Activated CD8-positive, alpha-beta T cell treated with anti-CD3 and anti-CD28 coated beads, Interleukin-2, amount 10 ng/mL, durations not matched to agents 7 days and 5 days (primary cell): Measurements from ENCODE around the gene FZD10. TPM values are rescaled to one million over a fixed set of nuclear protein-coding genes. Genes with fewer than 3 reads are reported as not detected.

Experiments used
- ATAC-seq: fragments of 150-1000 bp; cut with Tn5 transposase; one replicate; pipeline ENCODE4 v1.10.0; 2021; ENCODE audit warnings: moderate library complexity
- CTCF ChIA-PET: fragments of 350-600 bp; sonication (Branson Sonifier 250); formaldehyde crosslinking; loops from one replicate; lab custom pipeline; 2021; ENCODE audit warnings: antibody characterized with exemption; lab: Charles Lee
- POLR2A ChIA-PET: fragments of 350-600 bp; sonication (Branson Sonifier 250); formaldehyde crosslinking; loops from one replicate; lab custom pipeline; 2021; ENCODE audit warnings: antibody characterized with exemption; lab: Charles Lee
- DNase-seq: peaks from one replicate; pipeline ENCODE4 v3.0.0-alpha.2; 2020
- H3K27ac Mint-ChIP-seq: one replicate; pipeline ENCODE4 v1.8.0; 2021; ENCODE audit warnings: mild to moderate bottlenecking, mixed read lengths
- H3K27me3 Mint-ChIP-seq: one replicate; pipeline ENCODE4 v1.8.0; 2021; ENCODE audit warnings: low read depth, mixed read lengths
- H3K36me3 Mint-ChIP-seq: one replicate; pipeline ENCODE4 v1.8.0; 2021; ENCODE audit warnings: low read depth, mixed read lengths
- H3K4me1 Mint-ChIP-seq: one replicate; pipeline ENCODE4 v1.8.0; 2021; ENCODE audit warnings: low read depth, mixed read lengths
- H3K4me3 Mint-ChIP-seq: one replicate; pipeline ENCODE4 v1.8.0; 2021; ENCODE audit warnings: mild to moderate bottlenecking, mixed read lengths
- H3K9me3 Mint-ChIP-seq: one replicate; pipeline ENCODE4 v1.8.0; 2022; ENCODE audit warnings: mixed read lengths; ENCODE audit not compliant: insufficient read depth
- total RNA-seq, 2 experiments: library from RNA; stranded (reverse); gene quantifications; one replicate each; pipeline ENCODE4 v1.2.3, GENCODE V29; 2021

Gene FZD10
- total RNA-seq, 2 experiments from 2014 or later, result not detected

DNA sequence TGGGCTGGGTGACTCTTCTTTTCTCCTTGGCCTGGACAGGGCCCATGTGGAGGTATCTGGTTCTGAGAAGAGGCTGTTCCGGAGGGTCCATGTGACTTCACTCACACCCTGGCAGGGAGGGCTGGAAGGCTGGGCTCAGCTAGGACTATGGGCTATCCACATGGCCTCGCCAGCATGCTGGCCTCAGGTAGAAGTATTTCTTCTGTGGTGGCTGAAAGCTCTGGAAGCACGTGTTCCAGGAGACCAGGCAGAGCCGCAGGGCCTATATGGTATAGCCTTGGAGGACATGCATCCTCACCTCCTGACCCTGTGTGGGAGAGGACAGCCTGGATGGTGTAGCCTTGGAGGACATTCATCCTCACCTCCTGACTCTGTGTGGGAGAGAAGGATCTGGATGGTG lies 38.2 kb upstream of the FZD10 start:
- ATAC-seq, result no peak
- CTCF ChIA-PET, result no interaction called here

DNA sequence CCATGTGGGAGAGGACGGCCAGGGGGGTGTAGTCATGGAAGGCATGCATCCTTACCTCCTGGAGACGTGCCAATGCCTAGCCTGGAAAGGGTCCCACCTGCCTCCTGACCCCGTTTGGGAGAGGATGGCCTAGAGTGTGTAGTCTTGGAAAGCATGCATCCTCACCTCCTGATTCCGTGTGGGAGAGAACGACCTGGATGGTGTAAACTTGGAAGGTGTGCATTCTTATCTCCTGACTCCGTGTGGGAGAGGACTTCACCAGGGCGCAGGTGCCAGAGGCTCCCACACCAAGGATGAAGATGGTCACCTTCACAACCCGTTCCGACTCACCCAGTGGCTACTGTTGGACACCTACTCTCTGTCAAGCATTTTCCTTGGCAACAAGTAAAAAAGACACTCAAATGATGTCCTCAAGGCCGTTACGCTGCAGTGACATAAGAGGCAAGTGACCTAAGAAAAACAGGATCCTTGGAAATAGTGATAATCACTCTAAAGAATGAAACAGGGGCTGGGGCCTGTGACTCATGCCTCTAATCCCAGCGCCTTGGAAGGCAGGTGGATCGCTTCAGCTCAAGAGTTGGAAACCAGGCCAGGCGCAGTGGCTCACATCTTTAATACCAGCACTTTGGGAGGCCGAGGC lies 37.5 kb upstream of the FZD10 start:
- H3K27ac Mint-ChIP-seq, result no peak overlapping the region
- DNase-seq (no peak), ATAC-seq (no peak)
- no peaks in the 10 kb centered on the region for H3K9me3 Mint-ChIP-seq
- no peak overlapping the region for H3K4me3 Mint-ChIP-seq
- H3K4me1 Mint-ChIP-seq, result no peaks in the 10 kb centered on the region
- peaks cover 2% of the 10 kb centered on the region for H3K27me3 Mint-ChIP-seq
- ChIA-PET POLR2A (no interaction called here), CTCF (no interaction called here)
- H3K36me3 Mint-ChIP-seq, result no peaks in the 10 kb centered on the region

More for the DNA sequence above, 38.2 kb upstream of the FZD10 start:
- Mint-ChIP-seq H3K27me3 (peaks cover 3% of the 10 kb centered on the region), H3K4me1 (no peaks in the 10 kb centered on the region), H3K36me3 (no peaks in the 10 kb centered on the region), H3K4me3 (no peak overlapping the region), H3K27ac (no peak overlapping the region), H3K9me3 (no peaks in the 10 kb centered on the region)
- DNase-seq, result no peak
- POLR2A ChIA-PET, result no interaction called here

GRCh38 chr12:130126023-130126432 lies 36.2 kb upstream of the FZD10 start:
- ChIA-PET POLR2A (no interaction called here), CTCF (no interaction called here)
- no peak for DNase-seq
- Mint-ChIP-seq H3K4me3 (no peak overlapping the region), H3K36me3 (no peaks in the 10 kb centered on the region), H3K4me1 (no peaks in the 10 kb centered on the region), H3K27ac (no peak overlapping the region), H3K9me3 (no peaks in the 10 kb centered on the region), H3K27me3 (no peaks in the 10 kb centered on the region)
- no peak for ATAC-seq

GRCh38 chr12:130127532-130127911 lies 34.7 kb upstream of the FZD10 start:
- DNase-seq (no peak), ATAC-seq (no peak)
- H3K27me3 Mint-ChIP-seq, result no peaks in the 10 kb centered on the region
- H3K4me1 Mint-ChIP-seq, result no peaks in the 10 kb centered on the region
- no peaks in the 10 kb centered on the region for H3K36me3 Mint-ChIP-seq
- ChIA-PET POLR2A (no interaction called here), CTCF (no interaction called here)
- H3K9me3 Mint-ChIP-seq, result no peaks in the 10 kb centered on the region
- H3K27ac Mint-ChIP-seq, result no peak overlapping the region
- H3K4me3 Mint-ChIP-seq, result no peak overlapping the region

DNA sequence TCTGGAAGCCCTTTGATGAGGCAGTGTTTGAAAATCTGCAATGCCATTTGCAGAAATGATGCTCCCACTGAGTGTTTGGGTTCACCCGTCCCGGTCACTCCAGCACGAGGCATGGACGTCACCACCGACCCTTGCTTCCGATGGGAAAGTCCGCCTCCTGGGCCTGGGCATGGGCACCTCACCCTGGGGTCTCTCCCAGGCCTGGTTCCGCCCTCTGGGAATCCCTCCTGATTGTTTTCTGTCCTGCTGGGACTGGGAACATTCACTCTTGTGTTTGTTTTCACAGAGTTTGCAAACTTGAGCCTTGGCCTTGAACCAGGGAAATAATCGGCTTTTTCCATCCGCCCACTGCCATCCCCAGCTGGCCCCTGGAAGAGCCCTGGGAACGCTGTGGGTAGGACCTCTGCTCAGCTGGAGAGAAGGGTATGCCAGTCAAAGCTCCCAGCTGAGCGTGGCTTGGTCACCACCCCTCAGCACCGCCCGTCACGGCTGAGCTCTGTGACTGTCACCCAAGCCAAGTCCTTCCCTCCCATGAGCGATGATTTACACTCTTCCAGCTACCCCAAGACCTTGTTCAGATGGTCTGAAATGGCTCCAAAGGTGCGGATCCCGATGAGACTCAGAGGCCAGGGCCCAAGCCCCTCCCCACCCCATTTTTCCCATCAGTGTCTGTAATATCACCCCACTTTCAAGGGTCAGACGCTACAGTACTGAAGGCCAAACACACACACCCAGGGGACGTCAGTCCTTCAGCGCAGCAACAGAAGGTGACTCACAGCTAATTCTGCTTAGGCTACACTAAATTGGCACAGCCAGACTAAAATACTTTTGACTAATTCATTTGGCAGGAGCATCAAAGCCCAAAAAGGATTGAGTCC lies 34.1 kb upstream of the FZD10 start:
- ChIA-PET CTCF (no interaction called here), POLR2A (no interaction called here)
- H3K27me3 Mint-ChIP-seq, result no peaks in the 10 kb centered on the region
- no peaks in the 10 kb centered on the region for H3K9me3 Mint-ChIP-seq
- H3K4me3 Mint-ChIP-seq, result no peak overlapping the region
- H3K36me3 Mint-ChIP-seq, result no peaks in the 10 kb centered on the region
- H3K4me1 Mint-ChIP-seq, result no peaks in the 10 kb centered on the region
- DNase-seq (no peak), ATAC-seq (no peak)
- H3K27ac Mint-ChIP-seq, result no peak overlapping the region

DNA sequence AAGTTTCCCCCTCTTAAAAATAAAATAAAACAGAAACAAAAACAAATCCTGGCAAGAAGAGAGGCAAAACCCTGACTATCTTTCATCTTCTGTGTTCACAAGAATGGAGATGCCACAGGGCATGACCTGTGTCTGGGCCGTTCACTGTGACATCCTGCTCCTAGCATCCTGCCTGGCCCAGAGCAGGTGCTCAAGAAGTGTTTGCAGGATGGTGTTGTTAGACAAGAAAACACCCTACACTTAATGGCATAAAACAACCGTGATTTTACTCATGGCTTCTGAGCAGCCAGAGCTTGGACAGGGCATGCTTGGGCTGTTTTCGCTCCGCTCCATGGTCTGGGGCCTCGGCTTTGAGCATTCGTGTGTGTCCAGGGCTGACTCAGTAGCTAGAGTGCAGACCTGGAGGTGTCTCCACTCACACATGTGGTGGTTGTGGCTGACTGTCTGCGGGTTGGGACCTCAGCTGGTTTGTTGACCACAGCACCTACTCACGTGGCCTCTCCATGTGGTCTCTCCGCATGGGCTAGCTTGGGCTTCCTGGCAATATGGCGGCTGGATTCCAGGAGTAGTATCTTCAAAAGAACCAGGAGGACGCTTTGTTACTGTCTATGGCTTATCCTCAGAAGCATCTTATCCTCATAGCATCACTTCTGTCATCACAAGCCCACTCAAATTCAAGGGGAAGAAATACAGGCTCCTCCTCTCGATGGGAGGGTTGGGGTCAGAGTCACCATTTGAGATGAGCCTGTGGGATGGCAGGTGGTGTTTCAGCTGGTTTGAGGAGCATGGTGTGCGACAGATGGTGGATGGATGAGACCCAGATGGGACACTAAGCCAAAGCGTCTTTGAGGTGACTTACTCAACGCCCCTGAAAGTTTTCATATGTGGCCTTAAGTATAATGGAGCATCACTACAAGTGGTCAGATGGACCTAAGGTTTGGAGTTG lies 33.2 kb upstream of the FZD10 start:
- H3K36me3 Mint-ChIP-seq, result no peaks in the 10 kb centered on the region
- no peaks in the 10 kb centered on the region for H3K4me1 Mint-ChIP-seq
- ATAC-seq, result no peak
- no peak overlapping the region for H3K27ac Mint-ChIP-seq
- no peaks in the 10 kb centered on the region for H3K9me3 Mint-ChIP-seq
- CTCF ChIA-PET, result no interaction called here
- no peak for DNase-seq
- no peak overlapping the region for H3K4me3 Mint-ChIP-seq
- no peaks in the 10 kb centered on the region for H3K27me3 Mint-ChIP-seq
- POLR2A ChIA-PET, result no interaction called here

DNA sequence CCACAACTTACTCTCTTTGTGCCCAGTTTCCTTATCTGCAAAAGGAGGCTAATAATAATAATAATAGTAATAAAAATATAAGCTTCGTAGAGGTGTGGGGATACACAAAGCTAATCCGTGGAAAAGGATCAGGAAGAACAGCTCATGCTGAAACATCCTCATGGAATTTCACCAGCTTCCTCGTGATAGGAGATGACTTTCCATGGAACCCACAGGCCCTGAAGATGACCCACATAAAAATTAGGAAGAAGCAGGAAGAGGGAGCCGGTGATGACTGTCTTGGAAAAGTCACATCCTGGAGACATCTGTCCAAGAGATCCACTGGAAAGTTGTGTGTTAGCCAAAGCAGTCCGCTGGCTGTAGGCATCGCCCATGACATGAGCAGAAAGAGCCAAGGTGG lies 31.9 kb upstream of the FZD10 start:
- ChIA-PET CTCF (no interaction called here), POLR2A (no interaction called here)
- no peaks in the 10 kb centered on the region for H3K4me1 Mint-ChIP-seq
- H3K36me3 Mint-ChIP-seq, result no peaks in the 10 kb centered on the region
- H3K9me3 Mint-ChIP-seq, result no peaks in the 10 kb centered on the region
- DNase-seq (no peak), ATAC-seq (no peak)
- H3K27ac Mint-ChIP-seq, result no peak overlapping the region
- no peak overlapping the region for H3K4me3 Mint-ChIP-seq
- H3K27me3 Mint-ChIP-seq, result no peaks in the 10 kb centered on the region

DNA sequence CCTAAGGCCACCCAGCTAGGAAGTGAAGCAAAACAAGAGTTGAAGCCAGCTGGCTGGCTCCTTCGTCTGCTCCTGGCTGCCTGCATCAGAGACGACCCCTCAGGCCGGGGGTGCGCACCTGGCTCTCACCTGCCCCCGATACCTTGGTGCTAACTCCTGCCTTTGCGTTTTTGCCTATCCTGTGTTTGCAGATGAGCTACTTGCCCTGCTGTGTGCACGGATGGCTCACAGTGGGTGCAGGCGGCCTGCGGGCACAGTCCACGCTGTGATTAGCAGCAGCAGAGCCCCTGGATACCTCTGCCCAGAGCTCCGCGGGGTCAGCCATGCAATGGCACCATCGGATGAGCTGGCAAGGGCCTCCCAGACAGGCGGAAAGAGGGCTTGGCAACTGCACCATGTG lies 31.2 kb upstream of the FZD10 start:
- DNase-seq, result no peak
- ChIA-PET POLR2A (no interaction called here), CTCF (no interaction called here)
- no peaks in the 10 kb centered on the region for H3K4me1 Mint-ChIP-seq
- no peaks in the 10 kb centered on the region for H3K36me3 Mint-ChIP-seq
- ATAC-seq, result no peak
- no peaks in the 10 kb centered on the region for H3K27me3 Mint-ChIP-seq
- H3K27ac Mint-ChIP-seq, result no peak overlapping the region
- H3K4me3 Mint-ChIP-seq, result no peak overlapping the region
- H3K9me3 Mint-ChIP-seq, result no peaks in the 10 kb centered on the region

GRCh38 chr12:130131801-130132200 lies 30.5 kb upstream of the FZD10 start:
- H3K27me3 Mint-ChIP-seq, result no peaks in the 10 kb centered on the region
- CTCF ChIA-PET, result no interaction called here
- no peaks in the 10 kb centered on the region for H3K36me3 Mint-ChIP-seq
- no peak overlapping the region for H3K4me3 Mint-ChIP-seq
- POLR2A ChIA-PET, result no interaction called here
- DNase-seq, result no peak
- H3K9me3 Mint-ChIP-seq, result no peaks in the 10 kb centered on the region
- no peaks in the 10 kb centered on the region for H3K4me1 Mint-ChIP-seq
- H3K27ac Mint-ChIP-seq, result no peak overlapping the region
- ATAC-seq, result no peak

- Mint-ChIP-seq H3K4me1 (no peaks in the 10 kb centered on the region), H3K36me3 (no peaks in the 10 kb centered on the region), H3K4me3 (no peak overlapping the region), H3K9me3 (no peaks in the 10 kb centered on the region), H3K27ac (no peak overlapping the region), H3K27me3 (no peaks in the 10 kb centered on the region)
- DNase-seq (no peak), ATAC-seq (no peak)
- ChIA-PET POLR2A (no interaction called here), CTCF (no interaction called here)
Measured at GRCh38 chr12:130132831-130133511, 29.3 kb upstream of the FZD10 start.

GRCh38 chr12:130133851-130134562 lies 28.3 kb upstream of the FZD10 start:
- ChIA-PET CTCF (no interaction called here), POLR2A (no interaction called here)
- no peak overlapping the region for H3K4me3 Mint-ChIP-seq
- no peaks in the 10 kb centered on the region for H3K4me1 Mint-ChIP-seq
- no peak overlapping the region for H3K27ac Mint-ChIP-seq
- DNase-seq (no peak), ATAC-seq (no peak)
- no peaks in the 10 kb centered on the region for H3K9me3 Mint-ChIP-seq
- H3K27me3 Mint-ChIP-seq, result no peaks in the 10 kb centered on the region
- no peaks in the 10 kb centered on the region for H3K36me3 Mint-ChIP-seq
